ENCODE results near the gene POLR1B. TPM values are rescaled to one million over a fixed set of nuclear protein-coding genes. Genes with fewer than 3 reads are reported as not detected.
"Not testable (repeated sequence)": the region's sequence is repeated elsewhere in the genome, so short reads cannot be mapped to it uniquely, and the experiment has no call there.

The POLR1B gene
- total and polyA plus RNA-seq, 7 donors: 6.5 to 22.8 (median 13.2) TPM

GRCh38 chr2:112528541-112528940, 13.7 kb upstream of the POLR1B start:
- ATAC-seq: no peak
- peaks cover 0 to 41% of the 10 kb centered on the region in 2 donors for H3K36me3 ChIP-seq (ENCODE audit: insufficient read depth in 1 of 2, low read depth in 1 of 2)

GRCh38 chr2:112529757-112530156, 12.5 kb upstream of the POLR1B start:
- no peaks in the 10 kb centered on the region for H3K9me3 ChIP-seq
- DNase-seq (no peak), ATAC-seq (no peak)
- no peak for TF ChIP-seq CTCF (IDR thresholded peaks at IDR 0.05)
- no peaks in the 10 kb centered on the region for H3K4me1 ChIP-seq
- 82 to 87% (median 86%) methylated on average over 4 of the region's 4 CpGs for WGBS, 3 donors
- no peaks in the 10 kb centered on the region for H3K27me3 ChIP-seq (ENCODE audit: insufficient read depth in 3 of 3, low read length in 2 of 3)
- intact Hi-C loops (cut with DNase I): no loop called here
- peaks cover 0 to 41% of the 10 kb centered on the region in 2 donors for H3K36me3 ChIP-seq (ENCODE audit: insufficient read depth in 1 of 2, low read depth in 1 of 2)
- H3K27ac ChIP-seq: no peak overlapping the region
- H3K4me3 ChIP-seq: no peak overlapping the region

More at GRCh38 chr2:112528541-112528940, 13.7 kb upstream of the POLR1B start:
- no peak for TF ChIP-seq CTCF (IDR thresholded peaks at IDR 0.05)
- Histone ChIP-seq H3K27me3 (ENCODE audit: insufficient read depth in 3 of 3, low read length in 2 of 3) (no peaks in the 10 kb centered on the region), H3K9me3 (no peaks in the 10 kb centered on the region), H3K27ac (no peak overlapping the region), H3K4me3 (no peak overlapping the region), H3K4me1 (no peaks in the 10 kb centered on the region)
- no peak for DNase-seq
- intact Hi-C loops (cut with DNase I): no loop called here
- WGBS, 3 donors: 91 to 93% (median 91%) methylated on average over 5 of the region's 5 CpGs

- ATAC-seq (no peak), DNase-seq (no peak)
- H3K4me3 ChIP-seq: no peak overlapping the region
- peaks cover 0 to 41% of the 10 kb centered on the region in 2 donors for H3K36me3 ChIP-seq (ENCODE audit: insufficient read depth in 1 of 2, low read depth in 1 of 2)
- no peaks in the 10 kb centered on the region for H3K4me1 ChIP-seq
- H3K9me3 ChIP-seq: no peaks in the 10 kb centered on the region
- H3K27ac ChIP-seq: no peak overlapping the region
- no peaks in the 10 kb centered on the region for H3K27me3 ChIP-seq (ENCODE audit: insufficient read depth in 3 of 3, low read length in 2 of 3)
- no peak for TF ChIP-seq CTCF (IDR thresholded peaks at IDR 0.05)
- WGBS, 3 donors: 95 to 98% (median 98%) methylated on average over 4 of the region's 4 CpGs
- intact Hi-C loops (cut with DNase I): no loop called here
These were observed 11.5 kb upstream of the POLR1B start for GRCh38 chr2:112530728-112531127.

GRCh38 chr2:112534826-112535225, 7.4 kb upstream of the POLR1B start:
- Histone ChIP-seq H3K9me3 (no peaks in the 10 kb centered on the region), H3K4me3 (no peak overlapping the region), H3K36me3 (ENCODE audit: insufficient read depth in 1 of 2, low read depth in 1 of 2) (peaks cover 0 to 32% of the 10 kb centered on the region in 2 donors), H3K27me3 (ENCODE audit: insufficient read depth in 3 of 3, low read length in 2 of 3) (no peaks in the 10 kb centered on the region), H3K27ac (no peak overlapping the region), H3K4me1 (no peaks in the 10 kb centered on the region)
- intact Hi-C loops (cut with DNase I): no loop called here
- no peak for ATAC-seq
- WGBS, 3 donors: 50 to 70% (median 61%) methylated on average over 1 of the region's 1 CpG
- no peak for TF ChIP-seq CTCF (IDR thresholded peaks at IDR 0.05)
- DNase-seq: no peak

- peaks cover 0 to 15% of the 10 kb centered on the region in 2 donors for H3K36me3 ChIP-seq (ENCODE audit: insufficient read depth in 1 of 2, low read depth in 1 of 2)
- H3K4me1 ChIP-seq; H3K27me3 ChIP-seq (ENCODE audit: insufficient read depth in 3 of 3, low read length in 2 of 3); H3K9me3 ChIP-seq; H3K27ac ChIP-seq; ATAC-seq; H3K4me3 ChIP-seq; intact Hi-C loops (cut with DNase I); DNase-seq: not testable (repeated sequence)
These were observed 5.6 kb upstream of the POLR1B start for GRCh38 chr2:112536665-112537064.

Data from psoas muscle (tissue), 8 donors.